C4-2B (cell line): ENCODE measurements around the gene LRRC75A.

Source experiments
- ZFX ChIP-seq: fragments of 450-650 bp; IDR thresholded peaks from 2 replicates; pipeline ENCODE4 v1.6.1; 2017
- TF ChIP-seq, protein P1 (sequence below): fragments of 450-650 bp; conservative IDR thresholded peaks from 2 replicates; pipeline ENCODE4 v1.5.1; 2017; ENCODE audit warnings: mild to moderate bottlenecking

- TF ChIP-seq, protein P1, sequence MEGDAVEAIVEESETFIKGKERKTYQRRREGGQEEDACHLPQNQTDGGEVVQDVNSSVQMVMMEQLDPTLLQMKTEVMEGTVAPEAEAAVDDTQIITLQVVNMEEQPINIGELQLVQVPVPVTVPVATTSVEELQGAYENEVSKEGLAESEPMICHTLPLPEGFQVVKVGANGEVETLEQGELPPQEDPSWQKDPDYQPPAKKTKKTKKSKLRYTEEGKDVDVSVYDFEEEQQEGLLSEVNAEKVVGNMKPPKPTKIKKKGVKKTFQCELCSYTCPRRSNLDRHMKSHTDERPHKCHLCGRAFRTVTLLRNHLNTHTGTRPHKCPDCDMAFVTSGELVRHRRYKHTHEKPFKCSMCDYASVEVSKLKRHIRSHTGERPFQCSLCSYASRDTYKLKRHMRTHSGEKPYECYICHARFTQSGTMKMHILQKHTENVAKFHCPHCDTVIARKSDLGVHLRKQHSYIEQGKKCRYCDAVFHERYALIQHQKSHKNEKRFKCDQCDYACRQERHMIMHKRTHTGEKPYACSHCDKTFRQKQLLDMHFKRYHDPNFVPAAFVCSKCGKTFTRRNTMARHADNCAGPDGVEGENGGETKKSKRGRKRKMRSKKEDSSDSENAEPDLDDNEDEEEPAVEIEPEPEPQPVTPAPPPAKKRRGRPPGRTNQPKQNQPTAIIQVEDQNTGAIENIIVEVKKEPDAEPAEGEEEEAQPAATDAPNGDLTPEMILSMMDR = no peak; the same call in 1 of the 2 replicates
- TF ChIP-seq ZFX = no peak
Measured at GRCh38 chr17:16428098-16428882, 63.7 kb downstream of the LRRC75A start.
